Measurements from ENCODE around the gene MDFIC.

The MDFIC gene

DNA sequence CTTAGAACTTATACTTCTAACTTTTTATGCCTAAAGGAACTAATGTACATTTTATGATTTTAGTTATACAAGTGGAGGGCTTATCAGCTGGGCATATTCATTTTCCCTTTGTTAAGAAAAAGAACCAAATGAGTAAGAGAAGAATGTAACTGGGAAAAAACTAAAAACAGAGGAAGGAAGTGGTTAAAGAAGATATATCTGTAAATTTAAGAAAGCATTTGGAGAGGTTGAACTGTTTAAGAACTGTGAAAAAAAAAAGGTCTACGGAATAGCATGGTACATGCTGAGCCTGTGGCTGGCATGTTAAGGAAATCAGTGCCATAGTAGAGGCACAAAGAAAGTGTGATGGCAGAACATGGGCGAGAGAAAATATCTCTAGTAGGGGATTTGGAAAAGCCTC, 6.2 kb downstream of the MDFIC start:
- DNase-seq (ENCODE audit: low spot score), result no peak

DNA sequence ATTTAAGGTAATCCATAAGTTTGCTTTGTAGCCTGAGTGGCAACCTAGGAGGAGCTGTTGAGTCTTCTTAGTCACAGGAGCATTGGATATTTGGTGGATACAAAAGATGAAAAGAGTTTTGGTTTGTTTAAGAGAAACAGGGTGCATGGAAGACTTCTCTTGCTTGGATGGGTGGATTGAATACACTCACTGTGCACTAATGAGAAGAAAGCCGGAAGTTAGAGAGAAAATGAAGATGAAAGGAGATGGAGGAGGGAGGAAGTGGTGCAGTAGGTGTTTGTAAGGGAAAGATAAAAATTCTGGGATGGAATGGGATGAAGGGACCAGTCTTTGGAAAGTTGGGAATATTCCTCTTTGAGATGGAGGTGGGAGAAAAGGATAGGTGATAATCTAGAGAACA, 7.7 kb downstream of the MDFIC start:
- DNase-seq (ENCODE audit: low spot score), result no peak

GRCh38 chr7:114930107-114930661, 8.3 kb downstream of the MDFIC start:
- no peak for DNase-seq (ENCODE audit: low spot score)

DNA sequence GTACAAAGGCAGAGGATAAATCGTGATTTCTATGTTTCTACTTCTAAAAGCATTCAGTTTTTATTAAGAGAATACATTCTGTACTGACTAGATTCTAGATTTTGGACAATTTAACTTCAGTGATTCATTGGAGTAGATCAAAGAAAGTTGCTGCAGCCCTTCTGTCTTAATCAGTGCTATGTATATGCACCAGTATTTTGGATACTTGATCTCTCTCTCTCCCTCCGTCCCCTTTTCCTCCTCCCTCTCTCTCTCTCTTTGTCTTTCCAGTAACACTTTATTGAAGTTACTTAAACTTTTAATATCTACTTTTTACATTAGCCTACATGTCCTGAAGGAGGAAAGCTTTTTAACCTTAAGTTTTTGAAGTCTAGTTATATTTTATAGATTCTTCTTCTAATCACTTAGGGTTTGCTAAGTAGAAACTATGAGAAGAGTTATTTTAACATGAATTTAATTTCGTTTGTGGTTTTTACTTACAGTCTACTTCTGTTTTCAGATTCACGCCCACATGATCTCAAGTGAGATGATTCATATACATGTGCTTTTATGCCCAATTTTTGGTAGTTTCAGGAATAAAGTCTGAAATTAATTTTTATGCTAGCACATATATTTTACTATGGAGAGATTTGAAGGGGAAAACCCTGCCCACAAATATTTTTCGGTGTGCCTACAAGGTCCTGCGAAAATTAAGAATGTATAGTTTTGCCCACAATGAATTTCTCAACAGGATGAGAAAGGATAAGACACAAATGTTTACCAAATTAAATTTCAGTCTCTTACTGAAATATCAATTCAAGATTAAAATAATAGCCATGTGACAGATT, 9.1 kb downstream of the MDFIC start:
- DNase-seq (ENCODE audit: low spot score), result no peak

- DNase-seq (ENCODE audit: low spot score), result no peak
Observed at GRCh38 chr7:114931656-114932011, 9.7 kb downstream of the MDFIC start.

DNA sequence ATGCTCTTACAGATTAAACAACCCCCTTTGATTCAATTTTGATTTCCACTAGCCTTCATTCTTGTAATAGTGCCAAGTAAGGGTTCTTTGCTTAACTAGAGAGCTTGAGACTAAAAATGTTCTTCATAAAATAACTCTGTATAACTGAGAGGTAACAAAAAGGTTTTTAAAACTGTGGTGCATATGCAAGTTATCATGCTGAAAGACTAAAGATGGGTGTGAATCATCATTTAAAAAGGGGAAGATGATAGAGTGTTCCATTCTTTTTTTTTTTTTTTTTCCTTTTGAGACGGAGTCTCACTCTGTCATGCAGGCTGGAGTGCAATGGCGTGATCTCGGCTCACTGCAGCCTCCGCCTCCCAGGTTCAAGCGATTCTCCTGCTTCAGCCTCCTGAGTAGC, 11.1 kb downstream of the MDFIC start:
- no peak for DNase-seq (ENCODE audit: low spot score)

- DNase-seq (ENCODE audit: low spot score), result no peak
Observed at GRCh38 chr7:114933658-114934057, 11.8 kb downstream of the MDFIC start.

GRCh38 chr7:114934086-114934485, 12.2 kb downstream of the MDFIC start:
- no peak for DNase-seq (ENCODE audit: low spot score)

DNA sequence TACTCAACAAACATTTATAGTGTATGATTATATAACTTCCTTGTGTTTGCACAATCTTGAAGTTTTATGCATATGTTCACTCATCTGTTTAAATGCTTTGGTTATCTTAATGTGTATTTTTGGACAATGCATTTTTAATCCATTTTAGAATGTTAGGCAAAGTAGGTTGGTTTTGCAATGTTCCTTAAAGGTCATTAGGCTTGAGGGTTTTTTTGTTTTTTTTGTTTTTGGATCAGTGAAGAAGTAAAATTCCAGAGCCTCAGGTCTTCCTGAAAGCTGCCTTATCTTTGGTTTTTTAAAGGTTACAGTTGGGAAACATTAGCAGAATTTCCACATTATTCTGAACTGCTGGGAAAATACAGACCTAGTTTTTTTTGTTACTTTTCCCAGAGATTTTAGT, 12.8 kb downstream of the MDFIC start:
- no peak for DNase-seq (ENCODE audit: low spot score)

GRCh38 chr7:114936471-114936870, 14.6 kb downstream of the MDFIC start:
- no peak for DNase-seq (ENCODE audit: low spot score)

- DNase-seq (ENCODE audit: low spot score), result no peak
Observed at GRCh38 chr7:114937446-114937845, 15.6 kb downstream of the MDFIC start.

- DNase-seq (ENCODE audit: low spot score), result no peak
Observed at GRCh38 chr7:114938785-114939184, 16.9 kb downstream of the MDFIC start.

GRCh38 chr7:114939484-114940097, 17.7 kb downstream of the MDFIC start:
- DNase-seq (ENCODE audit: low spot score), result no peak

DNA sequence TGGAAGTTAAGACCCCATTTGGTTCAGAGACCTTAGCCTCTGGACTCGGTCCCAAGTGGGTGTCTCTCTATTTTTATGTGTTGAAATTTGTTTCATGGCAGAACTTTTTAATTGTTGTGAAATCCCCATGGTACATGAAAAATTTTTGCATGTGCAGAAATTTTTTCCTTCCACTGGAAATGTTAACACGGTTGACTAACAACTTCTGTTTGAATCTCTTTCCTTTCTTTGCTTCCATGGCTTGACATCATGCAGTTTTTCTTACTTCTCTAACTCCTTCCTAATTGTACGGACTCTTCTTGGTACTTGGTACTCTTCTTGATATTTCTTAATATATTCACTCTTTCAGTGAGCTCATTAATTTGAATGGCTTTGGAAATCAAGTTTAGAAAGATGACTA, 18.3 kb downstream of the MDFIC start:
- no peak for DNase-seq (ENCODE audit: low spot score)

- DNase-seq (ENCODE audit: low spot score), result no peak
Observed at GRCh38 chr7:114941692-114942091, 19.8 kb downstream of the MDFIC start.

- no peak for DNase-seq (ENCODE audit: low spot score)
Observed at GRCh38 chr7:114942446-114943175, 20.7 kb downstream of the MDFIC start.

DNA sequence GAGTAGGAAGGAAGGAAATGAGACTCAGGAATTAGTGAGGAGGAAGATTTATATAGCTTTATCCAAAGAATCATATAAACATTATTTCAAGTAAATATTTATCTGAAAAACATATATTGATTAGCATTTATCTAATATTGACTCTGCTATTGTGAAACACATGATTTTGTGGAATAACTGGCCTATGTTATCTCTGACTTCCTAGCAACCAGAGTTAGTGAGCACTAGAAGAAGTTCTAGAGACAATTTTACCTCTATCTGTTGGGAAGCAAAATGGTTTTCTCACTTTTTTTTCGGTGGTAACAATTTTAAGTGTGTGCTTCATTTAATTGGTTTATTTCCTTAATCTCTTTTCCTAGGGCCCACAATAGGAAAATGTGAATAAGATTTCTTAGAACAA, 21.6 kb downstream of the MDFIC start:
- no peak for DNase-seq (ENCODE audit: low spot score)

- no peak for DNase-seq (ENCODE audit: low spot score)
Observed at GRCh38 chr7:114943953-114944744, 22.3 kb downstream of the MDFIC start.

DNA sequence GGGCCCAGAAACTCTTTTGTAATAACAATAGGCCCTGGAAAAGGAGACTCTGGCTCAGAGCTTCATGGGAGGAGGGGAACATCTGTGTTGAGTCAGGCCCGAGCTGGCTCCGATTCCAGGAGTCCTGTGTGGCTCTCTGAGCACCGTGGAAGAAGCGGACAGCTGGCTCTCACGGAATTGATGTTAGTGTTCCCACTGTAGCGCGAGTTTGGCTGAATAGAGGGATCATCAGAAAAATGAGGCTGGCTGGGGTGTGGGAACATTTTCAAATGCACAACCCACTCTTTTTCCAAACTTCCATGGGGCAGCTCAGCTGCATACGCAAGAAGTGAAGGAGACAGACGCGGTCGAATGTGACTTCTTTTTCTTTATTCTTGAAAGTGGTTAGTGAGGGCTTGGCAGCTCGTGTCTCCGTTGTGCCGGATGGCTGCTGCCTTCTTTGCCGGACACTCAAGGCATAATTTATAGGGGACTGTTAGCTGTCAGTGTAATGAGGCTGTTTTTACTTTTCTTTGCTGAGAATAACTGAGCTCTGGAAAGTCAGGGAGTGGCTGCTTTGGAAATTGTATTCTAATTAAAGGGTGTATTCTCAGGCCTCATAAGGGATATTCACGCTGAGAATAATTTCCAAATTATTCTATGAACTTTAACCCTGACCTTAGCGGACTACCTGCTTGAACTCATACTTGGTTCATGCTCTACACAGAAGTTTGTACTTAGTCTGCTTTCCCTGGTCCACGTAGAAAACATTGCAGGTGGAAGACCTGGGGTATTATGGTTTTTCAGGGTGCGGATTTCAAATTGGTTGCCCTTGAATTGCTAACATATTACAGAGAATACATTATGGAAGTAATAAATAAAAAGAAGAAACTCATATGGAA, 23.1 kb downstream of the MDFIC start:
- DNase-seq (ENCODE audit: low spot score), result peak; percentile 52

DNA sequence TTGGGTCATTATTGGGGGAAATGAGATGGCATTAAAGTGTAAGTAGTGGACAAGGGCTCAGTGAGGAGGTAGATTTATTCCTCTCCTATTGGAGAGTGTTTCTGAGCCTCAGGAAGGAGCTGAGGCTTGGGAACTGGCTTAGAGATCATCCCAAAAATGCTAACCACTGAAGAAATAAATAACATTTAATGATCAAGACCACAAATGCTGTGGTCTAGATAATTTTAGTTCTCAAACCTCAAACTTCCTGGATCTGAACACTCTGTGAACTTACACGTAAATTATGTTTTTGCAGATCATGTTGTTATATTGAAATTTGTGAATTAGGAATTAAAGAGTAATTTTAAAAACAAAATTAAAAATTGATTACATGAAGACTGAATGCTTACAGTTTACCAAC, 27.3 kb downstream of the MDFIC start:
- DNase-seq (ENCODE audit: low spot score), result no peak

- DNase-seq (ENCODE audit: low spot score), result no peak
Observed at GRCh38 chr7:114952296-114952695, 30.4 kb downstream of the MDFIC start.
